Measurements from ENCODE around the gene C16orf96.

- TF ChIP-seq CTCF (IDR thresholded peaks at IDR 0.05) (no peak), POLR2A (IDR thresholded peaks at IDR 0.05) (no peak)
These were observed 78.6 kb downstream of the C16orf96 start for GRCh38 chr16:4634768-4635167.
